HG03139 (cell line): ENCODE data around the gene EPHB4.

Experiments used
- ATAC-seq: cut with Tn5 transposase; IDR thresholded peaks from one replicate; pipeline ENCODE4 v1.9.1; 2021; ENCODE audit not compliant: unreplicated experiment

Gene EPHB4

DNA sequence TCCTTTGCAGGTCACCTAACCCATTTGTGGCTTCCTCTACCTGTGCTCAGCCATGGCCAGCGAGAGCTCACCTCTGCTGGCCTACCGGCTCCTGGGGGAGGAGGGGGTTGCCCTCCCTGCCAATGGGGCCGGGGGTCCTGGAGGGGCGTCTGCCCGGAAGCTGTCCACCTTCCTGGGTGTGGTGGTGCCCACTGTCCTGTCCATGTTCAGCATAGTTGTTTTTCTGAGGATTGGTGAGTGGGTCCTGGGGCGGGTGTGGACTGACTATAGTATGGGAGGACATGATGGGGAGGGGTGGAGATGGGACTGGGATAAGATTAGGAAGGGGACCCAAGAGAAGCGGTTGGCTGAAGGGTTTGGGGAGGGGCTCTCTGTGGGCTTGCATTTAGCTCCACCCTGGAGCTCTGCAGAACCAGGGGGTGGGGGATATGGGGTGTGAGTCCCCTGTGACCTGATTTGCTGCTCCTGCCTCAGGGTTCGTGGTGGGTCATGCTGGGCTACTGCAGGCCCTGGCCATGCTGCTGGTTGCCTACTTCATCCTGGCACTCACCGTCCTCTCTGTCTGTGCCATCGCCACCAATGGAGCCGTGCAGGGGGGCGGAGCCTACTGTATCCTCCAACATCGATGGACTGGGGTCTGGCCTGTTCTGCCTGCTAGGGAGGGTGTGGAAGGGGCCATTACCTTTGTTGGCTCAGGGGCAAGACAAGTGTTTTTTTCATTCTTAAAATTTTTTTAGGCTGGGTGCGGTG lies 27.0 kb upstream of the EPHB4 start:
- no peak for ATAC-seq

DNA sequence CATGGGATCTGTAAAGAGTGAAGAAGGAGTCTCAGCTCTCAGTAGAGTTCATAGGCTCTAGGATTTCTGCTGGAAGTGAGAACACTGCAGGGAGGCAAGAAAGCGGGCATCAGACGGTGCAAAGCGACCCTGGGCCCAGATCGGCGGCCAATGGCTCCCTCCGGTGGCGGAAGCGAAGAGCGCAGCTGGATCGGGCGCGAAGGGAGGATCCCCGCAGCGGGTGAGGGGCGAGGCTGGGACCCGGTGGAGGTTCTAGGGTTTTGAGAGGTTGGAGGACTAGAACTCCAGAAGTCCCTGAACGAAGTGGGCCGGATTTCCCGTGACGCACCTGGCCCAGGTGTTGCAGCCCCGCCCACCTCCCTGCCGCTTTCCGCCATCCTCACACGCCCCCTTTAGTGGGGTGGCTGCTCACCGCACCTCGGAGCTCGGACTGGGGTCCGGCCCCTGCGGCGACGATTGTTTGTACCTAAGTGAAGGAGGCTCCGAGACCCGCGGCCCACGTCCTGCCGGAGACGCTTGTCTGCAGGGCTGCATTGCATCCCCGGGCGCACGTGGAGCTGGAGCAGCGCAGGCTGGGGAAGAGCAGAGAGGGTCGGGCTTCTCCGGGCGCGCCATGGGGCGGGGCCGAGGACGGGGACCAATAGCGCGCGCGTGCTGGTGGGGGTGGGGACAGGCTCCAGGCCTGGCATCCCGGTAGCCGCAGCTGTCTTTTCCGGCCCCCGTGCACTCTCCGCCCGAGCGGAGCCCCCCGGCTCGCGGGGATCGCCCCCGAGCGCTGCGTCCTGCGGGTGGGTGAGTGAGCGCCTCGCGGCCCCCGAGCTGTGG lies 24.9 kb upstream of the EPHB4 start, which contains the start of gene SLC12A9:
SLC12A9 (plus strand) TSS at position 666 of the 825 bp plus-strand sequence. CDS start 1,485 bp downstream, outside the sequence.
- peak; percentile 87 for ATAC-seq

DNA sequence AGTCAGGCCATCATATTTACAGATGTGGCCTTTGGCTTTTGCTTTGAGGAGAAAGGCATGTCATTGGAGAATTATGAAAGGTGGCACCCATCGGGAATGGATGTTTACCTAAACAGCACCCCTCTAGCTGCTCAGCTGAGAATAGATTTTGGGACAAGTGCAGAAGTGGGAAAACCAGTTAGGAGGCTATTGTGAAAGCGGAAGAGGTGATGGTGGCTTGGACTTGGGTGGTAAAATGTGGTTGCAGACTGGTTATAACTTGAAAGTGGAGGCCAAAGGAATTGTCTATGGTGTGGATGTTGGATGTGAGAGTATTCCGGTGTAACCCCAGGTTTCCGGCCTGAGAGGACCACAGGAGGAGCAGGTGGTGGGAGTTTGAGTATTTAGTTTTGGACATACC lies 20.0 kb upstream of the EPHB4 start:
- no peak for ATAC-seq

- no peak for ATAC-seq
These were observed 13.3 kb upstream of the EPHB4 start for GRCh38 chr7:100840470-100841100.

DNA sequence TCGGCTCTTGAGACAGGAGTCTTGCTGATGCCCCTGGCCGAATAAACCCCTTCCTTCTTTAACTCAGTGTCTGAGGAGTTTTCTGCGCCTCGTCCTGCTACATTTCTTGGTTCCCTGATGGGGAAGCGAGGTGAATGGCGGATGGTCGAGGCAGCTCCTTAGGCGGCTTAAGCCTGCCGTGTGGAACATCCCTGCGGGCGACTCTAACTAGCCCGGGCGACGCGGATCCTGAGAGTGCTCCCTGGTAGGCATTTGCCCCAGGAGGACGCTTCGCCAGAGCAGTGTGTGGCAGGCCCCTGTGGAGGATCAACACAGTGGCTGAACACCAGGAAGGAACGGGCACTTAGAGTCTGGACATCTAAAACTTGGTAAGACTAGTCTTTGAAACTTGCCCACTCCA lies 12.0 kb upstream of the EPHB4 start:
- no peak for ATAC-seq

- peak; percentile 61 for ATAC-seq
These were observed 9.9 kb upstream of the EPHB4 start for GRCh38 chr7:100837099-100837836.

DNA sequence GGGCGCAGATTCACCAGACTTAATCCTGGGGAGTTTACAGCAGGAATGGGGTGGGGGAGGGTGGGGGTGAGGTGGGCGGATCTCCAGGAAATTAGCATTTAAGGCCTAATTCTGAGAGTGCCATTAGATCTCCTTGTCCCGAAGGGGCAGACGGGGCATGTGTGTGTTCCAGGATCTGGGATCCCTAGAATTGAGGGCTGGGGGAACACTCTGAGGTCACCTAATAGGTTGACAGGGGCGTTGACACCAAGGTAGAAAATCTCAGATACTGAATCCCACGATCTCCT lies 9.4 kb upstream of the EPHB4 start:
- no peak for ATAC-seq

- ATAC-seq = no peak
These were observed 8.8 kb upstream of the EPHB4 start for GRCh38 chr7:100835903-100836811.

DNA sequence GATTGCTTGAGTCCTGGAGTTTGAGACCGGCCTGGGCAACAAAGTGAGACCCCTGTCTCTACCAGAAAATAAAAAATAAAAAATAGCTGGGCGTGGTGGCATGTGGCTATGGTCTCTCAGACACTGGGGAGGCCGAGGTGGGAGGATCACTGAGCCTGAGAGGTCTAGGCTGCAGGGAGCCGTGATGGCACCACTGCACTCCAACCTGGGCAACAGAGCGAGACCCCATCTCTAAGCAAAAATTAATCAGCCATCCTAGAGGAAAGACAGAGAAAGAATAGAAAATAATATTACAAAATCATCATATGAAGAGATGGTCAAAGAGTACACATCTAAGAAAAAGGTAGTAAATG lies 4.9 kb upstream of the EPHB4 start:
- no peak for ATAC-seq

DNA sequence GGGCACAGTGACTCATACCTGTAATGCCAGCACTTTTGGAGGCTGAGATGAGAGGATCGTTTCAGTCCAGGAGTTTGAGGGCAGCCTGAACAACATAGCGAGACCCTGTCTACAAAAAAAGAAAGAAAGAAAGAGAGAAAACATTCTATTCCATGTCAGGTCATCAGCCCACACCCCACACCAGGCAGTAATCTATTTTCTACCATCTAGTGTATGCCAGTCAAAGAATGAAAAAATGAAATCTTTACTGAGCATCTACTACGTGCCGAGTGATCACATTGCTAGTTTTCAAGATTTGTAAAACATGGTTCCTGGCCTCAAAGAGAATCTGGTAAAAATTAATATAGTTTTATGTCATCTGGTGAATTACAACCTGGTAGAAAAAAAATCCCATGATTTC lies 3.1 kb upstream of the EPHB4 start:
- ATAC-seq = no peak

DNA sequence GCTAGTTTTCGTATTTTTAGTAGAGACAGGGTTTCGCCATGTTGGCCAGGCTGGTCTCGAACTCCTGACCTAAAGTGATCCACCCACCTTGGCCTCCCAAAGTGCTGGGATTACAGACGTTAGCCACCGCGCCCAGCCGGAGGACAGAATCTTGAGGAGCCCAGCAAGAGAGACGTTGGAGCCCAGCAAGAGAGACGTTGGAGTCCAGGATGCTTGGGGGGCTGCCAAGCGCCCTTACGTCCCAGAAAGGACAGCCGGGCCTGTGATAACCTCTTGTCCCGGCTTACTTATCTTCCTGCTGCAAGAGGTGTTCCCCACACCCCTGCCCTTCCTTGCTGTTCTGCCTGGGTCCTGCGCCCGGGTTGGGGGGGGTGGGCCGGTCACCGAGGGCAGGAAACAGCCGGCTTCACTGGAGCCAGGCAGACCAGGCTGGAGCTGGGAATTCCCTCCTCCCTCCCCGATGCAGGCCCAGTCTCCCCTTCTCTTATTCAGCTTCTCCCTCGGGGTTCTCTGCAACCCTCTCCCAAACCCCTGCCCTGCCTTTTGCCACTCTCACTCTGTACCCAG lies 1.9 kb upstream of the EPHB4 start:
- no peak for ATAC-seq

DNA sequence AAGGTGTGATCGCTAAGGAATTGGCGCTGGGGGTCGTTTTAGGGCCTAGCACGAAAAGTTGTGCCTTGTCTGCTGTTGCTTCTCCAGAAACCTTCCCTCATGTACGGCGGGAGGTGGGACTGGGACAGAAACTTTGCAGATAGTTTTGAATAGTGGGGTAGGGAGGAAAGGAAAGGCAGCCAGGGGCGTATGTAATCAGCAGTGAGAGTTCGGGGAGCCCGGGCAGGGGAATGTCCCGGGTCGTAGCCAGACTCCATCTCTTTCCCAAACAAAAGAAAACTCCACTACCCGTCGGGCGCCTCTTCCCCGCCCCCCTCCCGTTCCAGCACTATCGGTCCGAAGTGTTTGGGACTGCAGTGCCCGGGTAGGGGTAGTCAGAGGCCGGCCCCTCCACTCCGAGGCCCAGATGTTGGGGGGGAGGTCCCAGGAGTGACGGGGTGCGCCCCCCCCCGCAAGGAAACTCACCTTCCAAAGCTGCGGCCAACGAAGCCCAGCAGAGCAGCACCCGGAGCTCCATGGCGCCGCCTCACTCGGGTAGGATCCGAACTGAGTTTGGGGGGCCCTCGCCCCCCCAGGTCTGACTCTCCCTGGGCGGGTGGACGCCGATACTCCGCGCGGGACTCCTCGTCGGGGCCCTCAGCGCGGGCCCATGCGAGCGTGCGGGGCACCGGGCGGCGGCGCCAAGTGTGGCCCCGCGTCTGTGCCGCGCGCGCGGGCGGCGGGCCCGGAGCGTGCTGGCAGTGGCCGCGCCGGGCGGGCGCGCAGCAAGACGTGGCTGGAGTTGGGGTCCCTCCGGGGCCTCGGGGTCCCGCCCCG lies 601 bp downstream of the EPHB4 start:
- ATAC-seq = no peak

GRCh38 chr7:100825751-100826513 lies 1.4 kb downstream of the EPHB4 start:
- ATAC-seq = no peak

- ATAC-seq = no peak
These were observed 2.1 kb downstream of the EPHB4 start for GRCh38 chr7:100825215-100825671.

GRCh38 chr7:100824499-100825214 lies 2.7 kb downstream of the EPHB4 start:
- ATAC-seq = no peak

DNA sequence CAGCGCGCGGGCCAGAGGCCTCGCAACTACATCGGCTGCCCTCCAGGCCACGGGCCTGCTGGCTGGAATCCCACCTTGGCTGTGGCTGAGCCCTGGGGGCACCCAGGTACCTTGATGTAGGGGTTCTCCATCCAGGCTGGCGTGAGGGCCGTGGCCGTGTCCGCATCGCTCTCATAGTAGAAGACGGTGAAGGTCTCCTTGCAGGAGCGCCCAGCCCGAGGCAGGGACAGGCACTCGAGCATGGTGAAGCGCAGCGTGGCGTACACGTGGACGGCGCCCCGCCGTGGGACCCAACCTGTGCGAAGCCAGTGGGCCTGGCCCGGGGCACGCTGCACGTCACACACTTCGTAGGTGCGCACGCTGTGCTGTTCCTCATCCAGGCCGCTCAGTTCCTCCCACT lies 3.8 kb downstream of the EPHB4 start:
- no peak for ATAC-seq

- no peak for ATAC-seq
These were observed 4.2 kb downstream of the EPHB4 start for GRCh38 chr7:100823140-100823525.
